Measurements from ENCODE around the gene FAM193B.

The FAM193B gene

DNA sequence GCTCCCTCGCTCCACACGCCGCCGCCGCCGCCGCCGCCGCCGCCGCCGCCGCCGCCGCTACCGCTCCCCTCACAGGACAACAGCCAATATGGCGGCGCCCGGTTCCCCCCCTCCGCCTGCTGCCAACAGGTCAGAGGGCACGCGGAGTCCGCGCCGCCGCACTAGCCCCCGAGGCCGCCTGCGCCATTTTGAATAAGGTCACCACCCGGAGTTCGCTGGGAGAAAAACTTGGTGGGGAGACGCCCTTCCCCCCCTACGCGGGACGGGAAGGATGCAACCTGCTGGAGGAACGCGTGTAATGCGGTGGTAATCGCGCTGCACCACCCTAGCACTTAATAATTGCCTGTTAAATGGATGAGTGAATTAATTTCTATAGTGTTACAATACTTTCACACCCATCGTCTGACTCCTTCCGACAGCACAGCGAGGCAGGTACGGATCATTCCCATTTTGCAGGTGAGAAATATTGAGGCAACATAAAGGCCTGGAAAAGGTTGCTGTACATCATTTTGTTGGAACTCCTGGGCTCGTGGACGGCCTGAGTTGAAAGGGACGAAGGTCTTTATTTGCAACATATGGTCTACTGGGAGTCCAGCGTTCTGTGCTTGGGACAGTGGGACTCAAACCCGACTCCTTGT, at the start of gene FAM193B:
FAM193B (minus strand) TSS at position 90 of the 638 bp plus-strand sequence. CDS start 105 bp downstream, outside the sequence.
- DNase-seq, result peak; percentile 57 to 94 (median 86)

DNA sequence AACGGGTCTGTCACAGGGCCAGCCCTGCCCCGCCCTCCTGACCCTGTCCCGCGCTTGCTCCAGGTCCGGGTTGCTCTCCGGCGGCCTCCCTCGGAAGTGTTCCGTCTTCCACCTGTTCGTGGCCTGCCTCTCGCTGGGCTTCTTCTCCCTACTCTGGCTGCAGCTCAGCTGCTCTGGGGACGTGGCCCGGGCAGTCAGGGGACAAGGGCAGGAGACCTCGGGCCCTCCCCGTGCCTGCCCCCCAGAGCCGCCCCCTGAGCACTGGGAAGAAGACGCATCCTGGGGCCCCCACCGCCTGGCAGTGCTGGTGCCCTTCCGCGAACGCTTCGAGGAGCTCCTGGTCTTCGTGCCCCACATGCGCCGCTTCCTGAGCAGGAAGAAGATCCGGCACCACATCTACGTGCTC, 49.8 kb upstream of the FAM193B start:
- DNase-seq, result no peak

DNA sequence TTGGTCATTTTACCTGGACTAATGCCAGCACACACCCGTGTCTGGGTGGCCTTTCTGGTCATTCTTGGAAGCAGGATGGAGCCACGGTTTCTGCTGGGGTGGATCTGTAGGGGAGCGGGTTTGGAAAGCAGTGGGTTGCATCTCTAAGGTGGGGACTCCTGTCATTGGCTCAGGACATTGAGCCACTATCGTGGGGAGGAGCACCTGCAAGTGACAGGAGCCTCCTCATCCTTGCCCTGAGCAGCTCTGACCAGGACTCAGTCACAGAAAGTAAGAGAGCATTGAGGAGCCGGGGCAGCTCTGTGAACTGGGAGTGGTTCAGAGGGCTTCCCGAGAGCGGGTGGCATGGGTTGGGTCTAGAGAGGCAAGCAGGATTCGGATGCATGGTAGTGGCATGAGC, 49.3 kb upstream of the FAM193B start:
- DNase-seq, result no peak

DNA sequence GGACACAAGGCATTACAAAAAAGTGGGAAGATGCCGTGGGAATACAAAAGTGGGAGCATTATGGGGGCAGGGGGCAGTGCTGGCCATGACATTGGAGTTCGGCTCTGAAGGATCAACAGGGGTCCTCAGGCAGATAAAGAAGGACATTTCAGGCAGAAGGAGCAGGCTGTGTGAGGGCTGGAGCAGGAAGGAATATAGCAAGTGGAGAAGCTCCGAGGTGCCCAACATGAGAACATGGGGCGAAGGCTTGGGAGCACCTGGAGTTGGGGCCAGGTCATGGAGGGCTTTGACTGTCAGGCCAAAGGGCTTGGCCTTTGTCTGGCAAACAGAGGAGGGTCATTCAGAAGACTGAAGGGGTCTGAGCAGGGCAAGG, 48.1 kb upstream of the FAM193B start:
- no peak for DNase-seq

DNA sequence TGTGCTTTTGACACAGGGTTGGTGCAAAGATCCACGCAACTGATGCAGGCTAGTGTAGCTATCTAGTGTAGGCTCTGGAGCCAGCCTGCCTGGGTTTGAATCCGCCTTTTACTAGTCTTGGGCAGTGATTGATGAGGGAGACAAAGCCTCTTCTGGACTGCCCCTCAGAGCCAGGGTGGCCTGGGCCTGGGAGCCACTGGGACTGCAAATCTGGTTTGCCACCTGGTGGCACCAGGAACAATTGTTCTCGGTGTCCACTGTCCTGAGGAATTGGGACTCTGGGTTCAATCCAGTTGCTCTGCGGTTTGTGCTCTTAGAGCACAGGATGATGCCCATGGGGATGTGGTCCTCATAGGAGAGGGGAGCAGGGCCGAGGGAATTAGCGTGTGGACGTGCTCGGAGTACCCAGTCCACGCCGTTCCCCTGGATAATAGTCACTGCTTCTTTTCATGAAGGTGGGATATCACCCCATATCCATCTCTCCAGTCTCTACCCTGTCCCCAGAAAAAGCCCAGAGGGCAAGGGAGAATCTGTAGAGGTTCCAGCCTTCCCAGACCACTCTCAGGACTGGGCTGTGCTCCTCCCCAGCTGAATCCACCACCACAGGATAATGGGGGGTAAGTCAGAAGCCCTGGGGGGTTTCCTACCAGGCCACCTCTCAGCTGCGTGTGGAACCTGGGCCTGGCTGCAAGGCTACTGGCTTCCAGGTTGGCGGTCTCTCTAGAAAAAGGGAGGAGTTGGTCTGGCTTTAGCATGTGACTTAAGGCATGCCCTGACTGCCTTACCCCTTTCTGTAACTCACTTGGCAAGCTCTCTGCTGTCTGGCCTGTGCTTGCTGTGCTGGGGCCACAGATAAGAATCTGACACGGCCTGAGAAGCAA, 47.5 kb upstream of the FAM193B start:
- DNase-seq, result no peak

DNA sequence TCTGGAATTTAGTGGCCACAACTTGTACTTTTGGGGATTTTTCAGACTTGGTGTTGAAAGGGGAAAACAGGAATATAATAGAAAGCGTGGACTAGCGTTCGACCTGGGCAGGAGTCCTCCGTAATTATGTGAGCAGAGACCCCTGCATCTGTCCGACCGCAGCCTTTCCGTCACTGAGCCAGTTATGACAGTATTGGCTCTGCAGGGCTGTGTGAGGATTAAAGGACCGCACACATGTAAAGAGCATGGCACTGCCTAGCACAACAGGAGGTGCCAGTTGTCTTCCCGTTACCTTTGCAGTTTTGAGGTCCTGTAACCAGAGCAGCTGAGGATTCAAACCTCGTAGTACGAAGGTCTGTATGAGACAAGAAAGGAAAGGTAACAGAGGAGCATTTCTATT, 46.8 kb upstream of the FAM193B start:
- DNase-seq, result no peak

DNA sequence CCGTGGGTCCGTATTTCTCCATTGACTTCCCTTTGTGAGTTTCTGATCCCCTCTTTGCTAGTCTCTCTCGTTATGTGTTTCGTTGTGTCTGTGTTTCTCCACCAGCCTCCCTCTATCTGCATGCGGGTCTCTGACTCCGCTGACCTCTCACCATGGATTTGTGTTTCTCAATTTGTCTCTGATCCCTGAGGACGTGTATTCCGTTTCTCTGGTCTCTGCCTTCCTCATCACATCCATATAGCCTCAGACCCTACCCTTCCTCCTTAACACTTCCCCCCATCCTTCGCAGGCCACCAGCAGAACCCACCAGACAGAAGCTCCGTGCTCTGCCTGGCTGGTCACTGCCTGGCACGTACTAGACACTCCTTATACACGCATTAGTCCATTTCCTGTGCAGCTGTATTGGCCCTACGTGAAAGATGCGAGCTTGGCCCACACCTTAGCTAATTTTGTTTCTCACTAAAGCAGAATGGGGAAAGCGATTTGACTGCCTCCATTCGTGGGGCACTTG, 46.2 kb upstream of the FAM193B start:
- DNase-seq, result peak in 5 of 14 donors; percentile 16 to 52 (median 44)

DNA sequence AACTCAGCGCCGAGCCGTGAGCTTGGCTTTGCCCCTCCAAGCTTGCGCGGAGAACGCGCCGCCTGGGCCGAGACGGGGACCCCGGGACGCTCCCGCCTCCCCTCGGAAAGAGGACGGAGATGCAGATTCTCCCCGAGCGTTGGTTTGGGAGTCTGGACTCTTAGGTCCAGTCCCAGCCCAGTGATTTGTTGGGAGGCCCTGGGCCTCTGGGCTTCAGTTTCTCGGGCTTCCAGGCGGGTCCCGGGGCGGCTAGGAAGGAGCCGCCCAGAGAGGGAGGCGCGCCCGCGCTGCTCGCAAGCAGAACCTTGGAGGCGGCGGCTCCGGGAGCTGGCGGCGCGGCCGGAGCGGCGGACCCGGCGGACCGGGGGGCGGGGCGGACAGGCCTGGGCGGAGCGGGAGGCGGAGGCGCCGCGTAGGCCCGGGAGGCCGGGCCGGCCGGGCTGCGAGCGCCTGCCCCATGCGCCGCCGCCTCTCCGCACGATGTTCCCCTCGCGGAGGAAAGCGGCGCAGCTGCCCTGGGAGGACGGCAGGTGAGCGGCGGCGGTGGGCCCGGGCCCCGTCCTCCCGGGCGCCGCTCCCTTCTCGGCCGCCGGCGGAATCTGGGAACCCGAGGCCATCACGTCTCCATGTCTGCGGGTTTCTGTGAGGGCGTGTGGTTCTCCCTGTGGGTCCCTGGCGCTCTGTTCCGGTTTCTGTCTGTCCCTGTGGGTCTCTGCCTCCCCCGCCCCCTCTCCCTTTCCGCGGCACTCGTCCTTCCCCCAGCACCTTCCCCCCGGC, 45.6 kb upstream of the FAM193B start, which contains the start of gene B4GALT7:
B4GALT7 (plus strand) TSS at position 402 of the 777 bp plus-strand sequence; CDS start at position 481, 79 bp downstream.
- peak in 13 of 14 donors; percentile 52 to 89 (median 68) for DNase-seq

DNA sequence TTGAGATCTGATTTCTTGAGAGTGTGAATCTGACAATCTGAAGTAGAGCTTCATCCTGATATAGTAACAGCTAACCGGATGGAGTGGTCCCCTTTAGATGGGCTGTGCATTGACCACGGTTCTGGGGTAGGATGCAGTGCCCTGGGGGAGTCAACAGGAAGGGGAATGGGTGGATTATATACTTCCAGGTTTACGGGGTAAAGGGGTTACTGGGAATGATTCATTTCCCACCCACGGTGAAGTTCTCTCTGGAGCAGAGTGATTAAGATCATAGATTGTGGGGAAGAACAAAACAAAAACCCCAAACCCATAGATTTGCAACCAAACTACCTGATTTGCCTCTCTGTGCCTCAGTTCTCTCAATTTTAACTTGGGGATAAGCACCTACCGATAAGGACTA, 44.1 kb upstream of the FAM193B start:
- no peak for DNase-seq

DNA sequence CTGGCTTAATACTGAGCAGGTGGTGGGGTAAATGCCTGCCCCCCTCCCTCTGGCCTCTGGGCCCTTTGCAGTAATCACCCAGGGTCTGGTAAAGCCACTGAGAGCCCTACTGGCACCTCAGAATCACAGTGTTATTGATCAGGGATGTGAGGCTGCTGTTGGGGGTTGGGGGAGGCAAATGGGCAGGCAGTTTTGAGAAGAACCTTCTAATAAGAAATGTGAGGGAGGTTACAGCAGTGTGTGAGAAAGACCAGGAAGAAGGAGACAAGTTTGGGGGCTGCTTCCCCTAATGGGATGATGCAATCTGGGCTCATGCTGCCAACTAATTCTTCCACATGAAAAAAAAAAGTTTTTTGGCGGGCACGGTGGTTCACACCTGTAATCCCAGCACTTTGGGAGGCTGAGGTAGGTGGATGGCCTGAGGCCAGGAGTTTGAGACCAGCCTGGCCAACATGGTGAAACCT, 42.4 kb upstream of the FAM193B start:
- DNase-seq, result no peak

DNA sequence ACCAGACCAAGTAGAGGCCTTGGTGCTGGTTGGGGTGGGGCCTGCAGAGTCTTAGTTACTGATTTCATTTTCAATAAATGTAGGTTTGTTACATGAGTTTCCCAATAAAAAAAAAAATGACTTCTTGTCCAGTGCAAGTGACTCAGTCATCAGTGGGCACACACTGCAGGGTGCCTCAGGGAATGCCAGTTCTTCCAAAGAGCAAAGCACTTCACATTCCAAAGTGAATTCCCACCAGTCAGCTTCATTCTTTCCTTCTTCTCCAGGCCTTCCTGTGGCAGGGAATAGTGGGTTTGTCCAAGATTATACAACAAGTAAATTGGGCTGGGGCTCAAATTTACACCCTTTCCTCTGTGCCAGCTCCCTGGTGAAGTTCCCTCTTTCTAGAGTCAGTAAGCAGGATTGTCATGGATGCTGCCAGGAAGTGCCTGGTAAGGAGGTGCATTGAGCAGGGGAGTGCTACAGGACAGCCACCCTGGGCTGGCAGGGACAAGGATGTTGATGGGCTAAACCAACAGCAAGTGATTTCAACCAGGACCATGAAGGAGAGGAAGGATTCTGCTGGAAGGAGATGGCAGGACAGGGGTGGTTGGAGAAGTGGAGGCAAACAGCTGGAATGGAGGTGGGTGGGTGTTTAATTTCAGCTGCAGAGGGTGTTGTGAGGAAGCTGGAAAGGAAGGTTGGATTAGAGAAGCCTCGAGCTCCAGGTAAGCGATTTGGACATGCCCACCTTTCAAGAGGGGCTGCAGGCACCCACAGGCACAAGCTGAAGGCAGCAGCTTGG, 41.8 kb upstream of the FAM193B start:
- DNase-seq, result no peak

DNA sequence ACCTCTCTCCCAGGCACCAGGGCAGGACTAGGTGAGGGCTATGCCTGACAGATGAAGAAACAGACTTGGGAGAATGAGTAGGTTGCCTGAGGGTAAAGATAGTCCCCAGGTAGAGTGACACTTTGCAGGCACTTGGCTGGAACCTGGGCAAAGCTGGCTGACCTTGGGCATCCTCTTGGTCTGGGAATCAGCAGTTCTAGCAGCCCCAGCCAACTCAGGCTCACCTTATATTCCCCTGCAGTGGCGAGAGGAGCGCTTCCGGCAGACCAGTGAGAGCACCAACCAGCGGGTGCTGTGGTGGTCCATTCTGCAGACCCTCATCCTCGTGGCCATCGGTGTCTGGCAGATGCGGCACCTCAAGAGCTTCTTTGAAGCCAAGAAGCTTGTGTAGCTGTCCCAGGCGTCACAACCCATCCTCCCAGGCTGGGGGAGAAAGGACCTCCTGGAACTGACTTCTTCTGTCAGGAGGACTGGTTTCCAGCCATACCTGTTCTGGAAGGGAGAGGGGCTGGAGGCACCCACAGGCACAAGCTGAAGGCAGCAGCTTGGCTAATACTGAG, 40.7 kb upstream of the FAM193B start:
- no peak for DNase-seq

DNA sequence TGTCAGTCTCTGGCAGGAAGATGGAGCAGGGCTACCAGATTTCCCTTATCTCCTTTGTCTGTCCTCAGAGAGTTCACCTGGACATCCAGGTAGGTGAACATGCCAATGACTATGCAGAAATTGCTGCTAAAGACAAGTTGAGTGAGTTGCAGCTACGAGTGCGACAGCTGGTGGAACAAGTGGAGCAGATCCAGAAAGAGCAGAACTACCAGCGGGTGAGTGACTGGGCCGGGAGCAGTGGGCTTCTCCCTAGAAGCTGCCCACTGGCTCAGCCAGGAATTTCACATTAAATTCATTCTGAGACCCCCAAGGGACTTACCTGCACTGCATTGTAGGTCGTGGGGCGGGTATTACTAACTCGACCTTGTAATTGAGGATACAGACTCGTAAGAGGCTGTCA, 39.7 kb upstream of the FAM193B start:
- no peak for DNase-seq

DNA sequence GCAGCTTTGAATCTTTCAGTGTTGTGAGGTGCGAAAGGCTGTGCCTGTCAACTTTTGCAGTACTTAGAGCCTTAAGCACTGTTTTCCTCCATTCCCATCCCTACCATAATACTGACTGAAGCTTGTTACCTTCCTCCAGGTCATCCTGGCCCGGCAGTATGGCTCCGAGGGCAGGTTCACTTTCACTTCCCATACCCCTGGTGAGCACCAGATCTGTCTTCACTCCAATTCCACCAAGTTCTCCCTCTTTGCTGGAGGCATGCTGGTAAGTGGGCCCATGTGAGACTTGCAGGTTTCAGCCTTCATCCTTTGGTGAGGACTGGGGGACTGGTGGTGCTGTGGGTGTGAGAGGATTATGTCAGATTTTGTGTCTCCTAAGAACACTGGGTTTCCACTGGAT, 39.1 kb upstream of the FAM193B start:
- DNase-seq, result no peak

DNA sequence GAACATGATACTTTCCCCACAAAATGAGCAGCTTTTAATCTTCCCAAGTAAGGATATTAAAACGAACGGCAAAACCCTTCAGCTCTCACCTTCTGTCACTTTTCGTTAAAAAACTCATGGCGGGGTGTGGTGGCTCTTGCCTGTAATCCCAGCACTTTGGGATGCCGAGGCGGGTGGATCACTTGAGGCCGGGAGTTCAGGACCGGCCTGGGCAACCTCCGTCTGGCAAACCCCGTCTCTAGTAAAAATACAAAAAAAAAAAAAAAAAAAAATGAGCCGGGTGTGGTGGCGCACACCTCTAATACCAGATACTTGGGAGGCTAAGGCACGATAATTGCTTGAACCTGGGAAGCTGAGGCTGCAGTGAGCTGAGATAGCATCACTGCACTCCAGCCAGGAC, 38.5 kb upstream of the FAM193B start:
- DNase-seq, result no peak

DNA sequence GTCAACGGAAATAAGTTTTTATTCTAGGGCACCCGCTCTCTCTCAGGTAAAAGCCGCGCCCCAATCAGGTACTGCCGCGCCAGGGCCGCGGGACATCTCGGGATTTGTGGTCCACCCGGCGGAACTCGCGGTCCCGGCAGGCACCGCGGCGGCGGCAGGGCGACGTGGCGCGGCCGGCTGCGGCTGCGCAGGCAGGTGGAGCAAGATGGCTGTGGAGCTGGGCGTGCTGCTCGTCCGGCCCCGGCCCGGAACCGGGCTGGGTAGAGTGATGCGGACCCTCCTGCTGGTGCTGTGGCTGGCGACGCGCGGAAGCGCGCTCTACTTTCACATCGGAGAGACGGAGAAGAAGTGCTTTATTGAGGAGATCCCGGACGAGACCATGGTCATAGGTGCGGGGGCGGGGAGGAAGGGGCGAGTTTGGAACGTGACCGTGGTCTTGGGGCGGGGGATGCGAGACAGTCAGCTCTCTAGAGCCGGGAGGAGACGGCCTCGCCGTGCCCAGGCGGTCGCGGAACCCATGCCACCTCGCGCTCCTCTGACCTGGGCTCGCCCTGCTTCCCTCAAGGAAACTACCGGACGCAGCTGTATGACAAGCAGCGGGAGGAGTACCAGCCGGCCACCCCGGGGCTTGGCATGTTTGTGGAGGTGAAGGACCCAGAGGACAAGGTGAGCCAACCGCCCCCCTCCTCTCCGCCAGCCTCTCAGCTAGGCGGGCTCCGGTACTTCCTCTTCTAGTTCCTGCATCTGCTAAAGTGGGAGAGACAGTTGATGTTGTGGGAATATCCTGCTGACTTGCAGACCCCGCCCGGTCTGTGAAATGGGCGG, 37.9 kb upstream of the FAM193B start, which contains the start of gene TMED9:
TMED9 (plus strand) TSS at position 194 of the 825 bp plus-strand sequence; CDS start at position 206, 12 bp downstream.
- peak; percentile 28 to 90 (median 78) for DNase-seq

DNA sequence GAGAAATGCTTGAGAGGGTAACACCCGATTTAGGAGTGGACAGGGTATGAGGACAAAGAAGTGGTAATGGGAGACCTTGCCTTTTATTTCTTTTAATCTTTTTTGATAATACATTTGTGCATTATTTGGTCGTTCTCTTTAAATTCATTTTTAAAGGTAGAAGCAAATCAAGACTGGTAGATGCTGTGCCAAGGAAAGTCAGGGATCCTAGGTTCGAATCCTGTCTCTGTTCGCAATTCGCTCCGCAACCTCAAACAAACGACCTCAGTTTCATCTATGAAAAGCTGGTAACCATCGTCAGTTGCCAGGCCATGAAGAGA, 37.3 kb upstream of the FAM193B start:
- DNase-seq, result no peak

DNA sequence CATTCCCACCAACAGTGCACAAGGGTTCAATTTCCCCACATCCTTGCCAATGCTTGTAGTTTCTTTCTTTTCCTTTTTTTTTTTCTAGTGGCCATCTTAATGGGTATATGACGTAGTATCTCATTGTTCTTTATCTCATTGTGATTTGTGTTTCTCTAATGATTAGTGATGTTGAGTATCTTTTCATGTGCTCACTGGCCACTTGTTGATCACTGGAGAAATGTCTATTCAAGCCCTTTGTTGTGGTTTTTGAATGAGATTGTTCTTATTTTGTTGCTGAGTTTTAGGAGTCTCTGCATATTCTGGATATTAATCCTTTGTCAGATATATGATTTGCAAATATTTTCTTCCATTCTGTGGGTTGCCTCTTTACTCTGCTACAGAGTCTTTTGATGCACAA, 36.0 kb upstream of the FAM193B start:
- no peak for DNase-seq

DNA sequence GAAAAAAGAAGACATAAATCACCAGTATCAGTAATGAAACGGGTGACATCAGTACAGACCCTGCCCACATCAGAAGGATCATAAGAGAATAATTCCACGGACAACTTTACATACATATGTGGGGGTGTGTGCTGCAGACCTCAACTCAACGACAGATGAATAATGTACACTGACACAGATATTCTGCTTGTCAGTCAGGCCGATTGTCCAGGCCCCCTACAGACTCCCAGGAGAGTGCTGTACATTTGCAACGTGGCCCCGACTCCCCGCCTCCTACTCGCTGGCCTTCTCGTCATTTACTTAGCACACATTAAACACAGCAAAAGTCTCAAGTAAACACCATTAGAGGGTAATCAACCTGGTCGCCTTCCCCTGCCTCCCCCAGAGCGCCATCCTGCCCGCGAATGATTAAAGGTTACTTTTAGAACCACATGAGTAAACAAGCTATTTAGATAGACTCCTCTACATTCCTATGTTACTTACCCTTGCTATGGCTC, 34.1 kb upstream of the FAM193B start:
- DNase-seq, result no peak

DNA sequence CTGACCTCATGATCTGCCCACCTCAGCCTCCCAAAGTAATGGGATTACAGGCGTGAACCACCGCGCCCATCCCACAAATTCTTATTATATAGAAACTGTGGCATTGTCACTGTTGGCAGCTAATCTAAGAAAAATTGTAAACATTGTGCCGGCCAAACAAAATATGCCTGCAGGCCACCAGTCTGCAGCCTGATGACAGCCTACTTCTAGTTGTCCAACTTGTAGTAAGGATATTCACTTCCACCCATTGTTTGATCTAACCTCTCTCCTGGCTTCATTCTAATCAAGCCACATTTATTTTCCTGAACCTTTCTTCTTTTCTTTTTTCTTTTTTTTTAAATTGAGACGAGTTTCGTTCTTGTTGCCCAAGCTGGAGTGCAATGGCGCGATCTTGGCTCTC, 24.0 kb upstream of the FAM193B start:
- no peak for DNase-seq

Measured in C1 segment of cervical spinal cord (tissue), 14 donors.